Subcutaneous adipose tissue (tissue), 4 donors: ENCODE results near the gene FBLN2. TPM values are rescaled to one million over a fixed set of nuclear protein-coding genes. Genes with fewer than 3 reads are reported as not detected.

Source experiments
- CTCF ChIP-seq: fragments of 450-650 bp; IDR thresholded peaks from one replicate; pipeline ENCODE4 v1.5.1; 2016; ENCODE audit warnings: low read depth, mild to moderate bottlenecking, control low read depth, antibody characterized with exemption, moderate library complexity
- total RNA-seq, 4 donors: library from RNA; depleted of rRNA; stranded (reverse); fragments of >200 nt; gene quantifications; one replicate each; pipeline ENCODE4 v1.1.0, GENCODE V29; 2016

Gene FBLN2
- total RNA-seq, 4 donors from 2014 or later: 215 to 456 (median 410) TPM

DNA sequence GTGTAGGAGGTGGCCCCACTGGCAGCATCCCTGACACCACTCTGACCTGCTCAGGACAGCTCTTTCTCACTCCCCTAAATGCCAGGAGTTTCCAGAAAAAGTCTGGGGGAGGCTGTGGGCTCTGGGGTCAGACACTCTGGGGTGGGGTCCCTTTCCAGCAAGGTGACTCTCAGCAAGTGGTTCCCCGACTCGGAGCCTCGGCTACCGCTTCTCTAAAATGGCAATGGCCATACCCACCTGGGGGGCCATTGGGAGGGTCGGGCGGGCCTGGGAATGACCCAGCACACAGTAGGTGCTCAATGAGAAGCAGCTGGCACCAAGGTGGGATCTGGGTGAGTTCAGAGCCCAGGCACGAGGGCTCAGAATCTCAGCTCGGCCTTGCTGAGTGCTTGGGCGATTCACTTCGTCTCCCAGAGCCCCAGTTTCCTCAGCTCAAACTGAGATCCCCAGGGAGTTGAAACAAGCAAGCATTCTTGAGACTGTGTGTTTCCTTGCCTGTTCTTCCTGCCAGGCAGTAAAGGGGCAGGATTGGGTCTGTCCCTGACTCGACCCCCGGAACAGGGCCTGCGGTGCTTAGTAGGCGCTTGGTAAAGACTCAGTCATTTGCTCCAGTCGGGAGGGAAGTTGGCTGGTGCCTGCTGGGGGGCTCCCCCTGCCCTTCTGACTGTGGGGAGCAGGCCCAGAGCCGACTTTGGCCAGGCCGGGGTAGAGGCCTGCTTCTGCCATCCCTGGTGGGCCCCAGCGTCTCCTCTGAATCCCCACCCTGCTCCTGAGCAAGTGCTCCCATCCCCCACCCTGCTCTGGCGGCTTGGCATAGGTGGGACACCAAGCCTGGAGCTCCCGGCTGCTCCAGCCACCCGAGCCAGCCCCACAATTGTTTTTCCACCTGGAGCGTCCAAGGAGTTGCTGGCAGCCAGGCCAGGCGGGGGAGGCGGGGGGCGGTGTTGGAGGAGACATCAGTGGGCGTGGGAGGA is 32.9 kb upstream of the FBLN2 start:
- no peak for TF ChIP-seq CTCF

GRCh38 chr3:13516760-13517135 is 32.2 kb upstream of the FBLN2 start:
- TF ChIP-seq CTCF: no peak

GRCh38 chr3:13517253-13517977 is 31.5 kb upstream of the FBLN2 start:
- no peak for TF ChIP-seq CTCF

GRCh38 chr3:13518516-13518953 is 30.4 kb upstream of the FBLN2 start:
- TF ChIP-seq CTCF: no peak

DNA sequence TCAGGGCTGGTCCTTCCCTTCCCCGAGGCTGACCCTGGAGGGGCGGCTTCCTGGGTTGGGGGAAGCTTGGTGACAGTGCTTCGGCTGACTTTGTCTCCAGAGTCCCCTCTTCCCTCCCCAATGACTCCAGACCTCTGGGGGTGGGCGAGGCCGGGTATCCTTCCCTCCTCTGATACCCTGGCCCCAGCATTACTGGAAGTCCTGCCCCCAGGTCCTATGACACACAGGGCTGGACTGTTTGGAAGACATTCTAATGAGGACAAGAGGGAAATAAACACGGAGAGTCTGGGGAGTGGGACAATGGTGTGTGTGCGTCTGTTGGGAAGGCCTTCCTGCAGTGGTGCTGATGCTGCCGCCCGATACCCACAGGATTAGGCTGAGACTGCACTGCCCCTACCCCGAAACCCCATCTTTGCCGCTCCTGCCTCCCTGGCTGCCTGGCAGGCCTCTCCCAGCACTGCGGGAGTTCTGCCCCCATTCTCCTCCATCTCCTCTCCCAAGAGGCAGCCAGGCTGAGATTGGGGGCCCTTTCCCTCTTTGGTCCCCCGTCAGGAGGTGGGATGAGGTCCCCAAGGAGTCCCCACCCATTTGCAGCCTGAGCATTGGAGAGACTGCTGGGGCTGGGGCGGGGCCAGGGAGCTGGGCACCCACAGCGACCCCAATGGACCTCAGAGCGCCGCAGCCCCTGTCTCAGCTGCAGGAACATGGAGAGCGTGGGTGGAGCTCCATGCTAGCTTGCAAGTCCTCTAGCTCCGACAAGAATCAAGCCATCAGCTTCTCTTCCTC is 29.7 kb upstream of the FBLN2 start:
- no peak for TF ChIP-seq CTCF

GRCh38 chr3:13520326-13520880 is 28.5 kb upstream of the FBLN2 start:
- no peak for TF ChIP-seq CTCF
